Measurements from ENCODE around the gene SHH. TPM values are rescaled to one million over a fixed set of nuclear protein-coding genes. Genes with fewer than 3 reads are reported as not detected.

SHH gene
- total and polyA plus RNA-seq, 2 experiments from 2014 or later, result not detected

- H3K36me3 ChIP-seq, result no peaks in the 10 kb centered on the region
- TF ChIP-seq CTCF (IDR thresholded peaks at IDR 0.05; ENCODE audit: low read depth, low read length), result peak; percentile 21
- H3K4me1 ChIP-seq (ENCODE audit: low read depth), result peaks cover 9% of the 10 kb centered on the region
- H3K27ac ChIP-seq, result no peak overlapping the region
- H3K27me3 ChIP-seq, result peaks cover 100% of the 10 kb centered on the region
- peak in 1 of 2 donors; percentile 35 for DNase-seq (ENCODE audit: low read depth in 1 of 2, low spot score in 1 of 2)
- peak overlapping the region; percentile 26 for H3K4me3 ChIP-seq
- H3K9me3 ChIP-seq (ENCODE audit: low read depth), result no peaks in the 10 kb centered on the region
These were observed 6.0 kb downstream of the SHH start for GRCh38 chr7:155806096-155806871.

GRCh38 chr7:155805826-155806095 lies 6.5 kb downstream of the SHH start:
- H3K4me3 ChIP-seq, result peak overlapping the region; percentile 26
- no peaks in the 10 kb centered on the region for H3K9me3 ChIP-seq (ENCODE audit: low read depth)
- H3K27me3 ChIP-seq, result peaks cover 100% of the 10 kb centered on the region
- H3K36me3 ChIP-seq, result no peaks in the 10 kb centered on the region
- TF ChIP-seq CTCF (IDR thresholded peaks at IDR 0.05; ENCODE audit: low read depth, low read length), result no peak
- DNase-seq (ENCODE audit: low read depth in 1 of 2, low spot score in 1 of 2), result no peak
- H3K4me1 ChIP-seq (ENCODE audit: low read depth), result peaks cover 9% of the 10 kb centered on the region
- H3K27ac ChIP-seq, result no peak overlapping the region

- peak overlapping the region; percentile 26 for H3K4me3 ChIP-seq
- H3K27ac ChIP-seq, result no peak overlapping the region
- H3K4me1 ChIP-seq (ENCODE audit: low read depth), result peaks cover 9% of the 10 kb centered on the region
- H3K36me3 ChIP-seq, result no peaks in the 10 kb centered on the region
- peak; percentile 46 for TF ChIP-seq CTCF (IDR thresholded peaks at IDR 0.05; ENCODE audit: low read depth, low read length)
- H3K27me3 ChIP-seq, result peaks cover 100% of the 10 kb centered on the region
- DNase-seq (ENCODE audit: low read depth in 1 of 2, low spot score in 1 of 2), result peak; percentile 79 to 82
- H3K9me3 ChIP-seq (ENCODE audit: low read depth), result no peaks in the 10 kb centered on the region
These were observed 7.1 kb downstream of the SHH start for GRCh38 chr7:155804897-155805825.

GRCh38 chr7:155804431-155804831 lies 7.8 kb downstream of the SHH start:
- no peak for DNase-seq (ENCODE audit: low read depth in 1 of 2, low spot score in 1 of 2)
- Histone ChIP-seq H3K4me3 (peak overlapping the region; percentile 26), H3K9me3 (ENCODE audit: low read depth) (no peaks in the 10 kb centered on the region), H3K4me1 (ENCODE audit: low read depth) (peaks cover 9% of the 10 kb centered on the region), H3K27ac (no peak overlapping the region), H3K27me3 (peaks cover 100% of the 10 kb centered on the region), H3K36me3 (no peaks in the 10 kb centered on the region)
- no peak for TF ChIP-seq CTCF (IDR thresholded peaks at IDR 0.05; ENCODE audit: low read depth, low read length)

- no peak for DNase-seq (ENCODE audit: low read depth in 1 of 2, low spot score in 1 of 2)
- H3K4me3 ChIP-seq, result peak overlapping the region; percentile 26
- H3K36me3 ChIP-seq, result no peaks in the 10 kb centered on the region
These were observed 8.6 kb downstream of the SHH start for GRCh38 chr7:155803418-155804376.

More at GRCh38 chr7:155803418-155804376, 8.6 kb downstream of the SHH start:
- H3K27ac ChIP-seq, result no peak overlapping the region
- no peaks in the 10 kb centered on the region for H3K9me3 ChIP-seq (ENCODE audit: low read depth)
- peaks cover 2% of the 10 kb centered on the region for H3K4me1 ChIP-seq (ENCODE audit: low read depth)
- TF ChIP-seq CTCF (IDR thresholded peaks at IDR 0.05; ENCODE audit: low read depth, low read length), result no peak
- H3K27me3 ChIP-seq, result peaks cover 100% of the 10 kb centered on the region
